Activated CD8-positive, alpha-beta memory T cell treated with anti-CD3 and anti-CD28 coated beads for 48 hours (primary cell): Measurements from ENCODE around the gene VPS4A.
A peak's percentile ranks its signal among the peaks of the same experiment; 100 is the strongest.
"Not testable (repeated sequence)": the region's sequence is repeated elsewhere in the genome, so short reads cannot be mapped to it uniquely, and the experiment has no call there.

Source experiments
- DNase-seq, 3 experiments: peaks; one replicate each; pipeline ENCODE4 v3.0.0-alpha.2; 2020; ENCODE audit warnings: low read depth in 2 of 3, low spot score in 2 of 3

The VPS4A gene

GRCh38 chr16:69326172-69326873, 15.2 kb downstream of the VPS4A start:
- no peak for DNase-seq

GRCh38 chr16:69327585-69328310, 16.6 kb downstream of the VPS4A start:
- DNase-seq = no peak

- DNase-seq = no peak
Measured at GRCh38 chr16:69328854-69329316, 17.7 kb downstream of the VPS4A start.

GRCh38 chr16:69329369-69330285, 18.5 kb downstream of the VPS4A start:
- peak in 1 of 3 experiments; percentile 12 for DNase-seq

- DNase-seq = peak; percentile 71 to 80 (median 79)
Measured at GRCh38 chr16:69330286-69331109, 19.3 kb downstream of the VPS4A start, which contains the start of gene PDF. PDF (minus strand) TSS chr16:69330588; CDS start chr16:69330570, 18 bp downstream.

- DNase-seq = no peak
Measured at GRCh38 chr16:69334696-69335095, 23.5 kb downstream of the VPS4A start.

GRCh38 chr16:69338557-69339288, 27.6 kb downstream of the VPS4A start:
- no peak for DNase-seq

GRCh38 chr16:69339289-69340094, 28.3 kb downstream of the VPS4A start, which contains the start of the genes COG8 and NIP7:
COG8 (minus strand) TSS chr16:69339564; CDS start chr16:69339552, 12 bp downstream.
NIP7 (plus strand) TSS chr16:69339772; CDS start chr16:69339830, 58 bp downstream.
- peak; percentile 78 to 89 (median 79) for DNase-seq

GRCh38 chr16:69340095-69340644, 29.0 kb downstream of the VPS4A start:
- DNase-seq = no peak

GRCh38 chr16:69344171-69344570, 33.0 kb downstream of the VPS4A start:
- DNase-seq = no peak

GRCh38 chr16:69345923-69346322, 34.8 kb downstream of the VPS4A start:
- no peak for DNase-seq

- DNase-seq = no peak
Measured at GRCh38 chr16:69346683-69347082, 35.5 kb downstream of the VPS4A start.

GRCh38 chr16:69348222-69348621, 37.1 kb downstream of the VPS4A start:
- no peak for DNase-seq

GRCh38 chr16:69349536-69349935, 38.4 kb downstream of the VPS4A start:
- no peak for DNase-seq

- no peak for DNase-seq
Measured at GRCh38 chr16:69350536-69351133, 39.5 kb downstream of the VPS4A start.

- DNase-seq = no peak
Measured at GRCh38 chr16:69351309-69352027, 40.3 kb downstream of the VPS4A start, which contains the start of gene TMED6. TMED6 (minus strand) TSS chr16:69351786; CDS start chr16:69351753, 33 bp downstream.

GRCh38 chr16:69360070-69360469, 48.9 kb downstream of the VPS4A start:
- DNase-seq = not testable (repeated sequence)
